MM.1S (cell line): Measurements from ENCODE around the gene AKR1B15.
"Not testable (repeated sequence)": the region's sequence is repeated elsewhere in the genome, so short reads cannot be mapped to it uniquely, and the experiment has no call there.

Experiments used
- DNase-seq: peaks from one replicate; pipeline ENCODE4 v3.0.0-alpha.2; 2015
- H2AFZ ChIP-seq: fragments of 300-600 bp; sonication (generic); 2 replicates; pipeline ENCODE4 v1.6.0; 2016; ENCODE audit warnings: antibody characterized with exemption, low read length
- H3F3A ChIP-seq: fragments of 300-600 bp; sonication (generic); 2 replicates; pipeline ENCODE4 v1.6.1; 2016; ENCODE audit warnings: mild to moderate bottlenecking, antibody characterized with exemption, low read length, moderate library complexity, mixed read lengths; ENCODE audit not compliant: insufficient read depth
- H3K27ac ChIP-seq: fragments of 300-600 bp; sonication (generic); 2 replicates; pipeline ENCODE4 v1.5.1; 2016; ENCODE audit warnings: mild to moderate bottlenecking, low read length
- H3K27me3 ChIP-seq: fragments of 300-600 bp; sonication (generic); replicated peaks from 2 replicates; pipeline ENCODE4 v1.6.0; 2016; ENCODE audit warnings: low read length; ENCODE audit not compliant: insufficient read depth
- H3K36me3 ChIP-seq: fragments of 300-600 bp; sonication (generic); replicated peaks from 2 replicates; pipeline ENCODE4 v1.6.1; 2016; ENCODE audit warnings: mild to moderate bottlenecking, low read length, mixed read lengths; ENCODE audit not compliant: insufficient read depth
- H3K4me1 ChIP-seq: fragments of 300-600 bp; sonication (generic); 2 replicates; pipeline ENCODE4 v1.6.1; 2016; ENCODE audit warnings: low read length, mixed read lengths
- H3K4me2 ChIP-seq: fragments of 300-600 bp; sonication (generic); 2 replicates; pipeline ENCODE4 v1.6.0; 2016; ENCODE audit warnings: low read depth, low read length
- H3K4me3 ChIP-seq: fragments of 300-600 bp; sonication (generic); 2 replicates; pipeline ENCODE4 v1.5.1; 2016; ENCODE audit warnings: low read length, mixed read lengths
- H3K79me2 ChIP-seq: fragments of 300-600 bp; sonication (generic); 2 replicates; pipeline ENCODE4 v1.6.1; 2016; ENCODE audit warnings: mixed run types, low read length, mixed read lengths
- H3K9ac ChIP-seq: fragments of 300-600 bp; sonication (generic); 2 replicates; pipeline ENCODE4 v1.6.1; 2016; ENCODE audit warnings: low read length, mixed read lengths
- H3K9me2 ChIP-seq: fragments of 300-600 bp; sonication (generic); replicated peaks from 2 replicates; pipeline ENCODE4 v1.6.1; 2016; ENCODE audit warnings: mild to moderate bottlenecking, low read length, mixed read lengths; ENCODE audit not compliant: insufficient read depth
- H3K9me3 ChIP-seq: fragments of 300-600 bp; sonication (generic); replicated peaks from 2 replicates; pipeline ENCODE4 v1.6.1; 2016; ENCODE audit warnings: mild to moderate bottlenecking, low read length, mixed read lengths; ENCODE audit not compliant: insufficient read depth
- H4K20me1 ChIP-seq: fragments of 300-600 bp; sonication (generic); 2 replicates; pipeline ENCODE4 v1.6.1; 2016; ENCODE audit warnings: mild to moderate bottlenecking, low read length, moderate library complexity, mixed read lengths; ENCODE audit not compliant: insufficient read depth
- CTCF ChIP-seq: fragments of 300-600 bp; sonication (generic); IDR thresholded peaks from 2 replicates; pipeline ENCODE4 v1.5.1; 2016; ENCODE audit warnings: antibody characterized with exemption, low read length, mixed read lengths
- EZH2 ChIP-seq: fragments of 300-600 bp; sonication (generic); optimal IDR thresholded peaks from 2 replicates; pipeline ENCODE3; 2017; ENCODE audit warnings: low read depth, mild to moderate bottlenecking, antibody characterized with exemption, low read length, mixed read lengths
- EZH2phosphoT487 ChIP-seq: fragments of 300-600 bp; sonication (generic); IDR thresholded peaks from 2 replicates; pipeline ENCODE4 v1.6.1; 2018; ENCODE audit warnings: antibody characterized with exemption, low read length

Gene AKR1B15

GRCh38 chr7:134520130-134520529 is 28.8 kb upstream of the AKR1B15 start:
- Histone ChIP-seq H3F3A (no peaks in the 10 kb centered on the region), H3K27ac (no peak overlapping the region), H3K27me3 (no peaks in the 10 kb centered on the region), H3K79me2 (no peaks in the 10 kb centered on the region), H4K20me1 (no peaks in the 10 kb centered on the region; the same call in 1 of the 2 replicates), H3K36me3 (no peaks in the 10 kb centered on the region), H2AFZ (no peak overlapping the region), H3K9me3 (no peaks in the 10 kb centered on the region), H3K4me2 (no peak overlapping the region), H3K4me3 (no peak overlapping the region), H3K4me1 (0 out of 2 replicates have a peak, but pooled peaks cover under 1% of the 10 kb centered on the region), H3K9ac (no peak overlapping the region), H3K9me2 (no peaks in the 10 kb centered on the region)
- no peak for TF ChIP-seq EZH2phosphoT487
- TF ChIP-seq EZH2: no peak
- TF ChIP-seq CTCF: 0 out of 2 replicates have a peak, but pooled peaks have one; percentile 7
- no peak for DNase-seq

- Histone ChIP-seq H3K9ac (no peak overlapping the region), H3K9me2 (no peaks in the 10 kb centered on the region), H2AFZ (no peak overlapping the region), H3K79me2 (no peaks in the 10 kb centered on the region), H3F3A (no peaks in the 10 kb centered on the region), H3K4me2 (no peak overlapping the region), H3K27ac (no peak overlapping the region), H3K4me1 (no peaks in the 10 kb centered on the region), H3K36me3 (no peaks in the 10 kb centered on the region), H3K4me3 (no peak overlapping the region), H3K9me3 (no peaks in the 10 kb centered on the region), H3K27me3 (no peaks in the 10 kb centered on the region), H4K20me1 (no peaks in the 10 kb centered on the region; the same call in 1 of the 2 replicates)
- no peak for DNase-seq
- no peak for TF ChIP-seq CTCF
- no peak for TF ChIP-seq EZH2
- TF ChIP-seq EZH2phosphoT487: no peak
Measured at GRCh38 chr7:134522601-134523000, 26.3 kb upstream of the AKR1B15 start.

GRCh38 chr7:134525449-134525848 is 23.5 kb upstream of the AKR1B15 start:
- not testable (repeated sequence) for H3K27me3 ChIP-seq, H2AFZ ChIP-seq, H4K20me1 ChIP-seq, H3K9me3 ChIP-seq, H3K27ac ChIP-seq, H3K9me2 ChIP-seq, H3F3A ChIP-seq, H3K79me2 ChIP-seq, H3K4me2 ChIP-seq, H3K9ac ChIP-seq, DNase-seq, H3K4me3 ChIP-seq, H3K36me3 ChIP-seq, H3K4me1 ChIP-seq

- not testable (repeated sequence) for H3K4me1 ChIP-seq, H4K20me1 ChIP-seq, H3K27me3 ChIP-seq, H3K9ac ChIP-seq, H3K9me2 ChIP-seq, DNase-seq, H3K36me3 ChIP-seq, H3K4me2 ChIP-seq, H3K4me3 ChIP-seq, H3F3A ChIP-seq, H2AFZ ChIP-seq, H3K27ac ChIP-seq, H3K79me2 ChIP-seq, H3K9me3 ChIP-seq
Measured at GRCh38 chr7:134526552-134527248, 22.2 kb upstream of the AKR1B15 start.
